Activated T-cell treated with anti-CD3 and anti-CD28 coated beads, Interleukin-2, amount 50 U/mL, for 72 hours (primary cell): Measurements from ENCODE around the gene MYLK. TPM values are rescaled to one million over a fixed set of nuclear protein-coding genes. Genes with fewer than 3 reads are reported as not detected.

Experiments used
- ATAC-seq, 2 donors: fragments of 150-1000 bp; cut with Tn5 transposase; replicated peaks in 1 of 2; 2 replicates each; pipeline ENCODE4 v1.10.0; 2021; ENCODE audit warnings: moderate library complexity in 2 of 2, mild to moderate bottlenecking in 1 of 2
- DNase-seq, 2 donors: peaks; one replicate each; pipeline ENCODE4 v3.0.0; 2021 to 2022; ENCODE audit warnings: mixed read lengths in 1 of 2
- H3K27ac Mint-ChIP-seq: one replicate; pipeline ENCODE4 v1.8.0; 2022; ENCODE audit warnings: mild to moderate bottlenecking, moderate library complexity, mixed read lengths
- H3K27me3 Mint-ChIP-seq: one replicate; pipeline ENCODE4 v1.8.0; 2022; ENCODE audit warnings: low read depth, mixed read lengths
- H3K36me3 Mint-ChIP-seq, 2 donors: one replicate each; pipeline ENCODE4 v1.8.0; 2022; ENCODE audit warnings: mixed read lengths in 2 of 2, mild to moderate bottlenecking in 1 of 2; ENCODE audit not compliant: insufficient read depth in 2 of 2
- H3K4me1 Mint-ChIP-seq: one replicate; pipeline ENCODE4 v1.8.0; 2022; ENCODE audit warnings: low read depth, mixed read lengths
- H3K4me3 Mint-ChIP-seq, 2 donors: one replicate each; pipeline ENCODE4 v1.8.0; 2022; ENCODE audit warnings: mild to moderate bottlenecking in 2 of 2, mixed read lengths in 2 of 2, moderate library complexity in 2 of 2
- H3K9me3 Mint-ChIP-seq, 2 donors: one replicate each; pipeline ENCODE4 v1.8.0; 2022; ENCODE audit warnings: mixed read lengths in 2 of 2
- total RNA-seq, 2 donors: library from RNA; stranded (reverse); gene quantifications; one replicate each; pipeline ENCODE4 v1.2.3, GENCODE V29; 2022

Gene MYLK
- total RNA-seq, 2 donors from 2014 or later, result not detected

DNA sequence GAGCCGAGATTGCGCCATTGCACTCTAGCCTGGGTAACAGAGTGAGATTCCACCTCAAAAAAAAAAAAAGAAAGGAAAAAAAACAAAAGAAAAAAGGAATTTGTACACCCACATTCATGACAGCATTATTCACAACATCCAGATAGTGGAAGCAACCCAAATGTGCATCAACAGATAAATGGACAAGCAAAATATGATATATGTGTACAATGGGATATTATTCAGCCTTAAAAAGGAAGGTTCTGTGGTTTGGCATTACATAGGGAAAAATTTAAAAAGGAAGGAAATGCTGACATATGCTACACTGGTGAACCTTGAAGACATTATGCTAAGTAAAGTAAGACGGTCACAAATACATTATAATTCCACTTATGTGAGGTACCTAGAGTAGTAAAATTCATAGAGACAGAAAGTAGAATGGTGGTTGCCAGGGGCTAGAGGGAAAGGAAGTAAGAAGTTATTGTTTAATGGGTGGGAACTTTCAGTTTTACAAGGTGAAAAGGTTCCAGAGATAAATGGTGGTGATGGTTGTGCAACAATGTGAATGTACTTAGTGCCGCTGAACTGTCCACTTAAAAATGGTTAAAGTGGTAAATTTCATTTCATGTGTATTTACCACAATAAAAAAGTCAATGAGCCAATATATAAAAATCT is 118.5 kb downstream of the MYLK start:
- no peaks in the 10 kb centered on the region for H3K9me3 Mint-ChIP-seq
- no peaks in the 10 kb centered on the region for H3K4me1 Mint-ChIP-seq
- no peak overlapping the region for H3K4me3 Mint-ChIP-seq
- no peak for DNase-seq
- ATAC-seq, result no peak
- H3K27me3 Mint-ChIP-seq, result peaks cover 11% of the 10 kb centered on the region
- no peak overlapping the region for H3K27ac Mint-ChIP-seq
- H3K36me3 Mint-ChIP-seq, result no peaks in the 10 kb centered on the region

- ATAC-seq, result no peak
- Mint-ChIP-seq H3K27me3 (peaks cover 18% of the 10 kb centered on the region), H3K9me3 (no peaks in the 10 kb centered on the region), H3K27ac (no peak overlapping the region), H3K36me3 (no peaks in the 10 kb centered on the region), H3K4me3 (no peak overlapping the region), H3K4me1 (no peaks in the 10 kb centered on the region)
- DNase-seq, result no peak
These were observed 119.5 kb downstream of the MYLK start for GRCh38 chr3:123764647-123765046.

DNA sequence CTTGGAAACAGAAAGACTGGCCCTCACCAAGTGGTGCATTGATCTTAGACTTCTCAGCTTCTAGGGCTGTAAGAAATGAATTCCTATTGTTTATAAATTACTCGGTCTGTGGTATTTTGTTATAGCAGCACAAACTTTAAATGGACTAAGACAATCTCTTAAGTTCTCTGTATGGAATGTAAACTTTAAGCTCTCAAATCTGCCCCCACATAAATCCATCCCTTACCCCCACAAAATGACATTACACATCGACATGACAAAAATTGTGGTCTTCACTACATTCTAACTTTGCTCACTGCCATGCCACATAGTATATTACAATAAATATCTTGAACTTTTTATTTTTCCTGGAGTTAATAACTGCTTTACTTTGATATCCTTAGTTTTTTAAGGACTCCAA is 121.3 kb downstream of the MYLK start:
- H3K36me3 Mint-ChIP-seq, result no peaks in the 10 kb centered on the region
- peaks cover 1% of the 10 kb centered on the region for H3K4me1 Mint-ChIP-seq
- H3K27ac Mint-ChIP-seq, result no peak overlapping the region
- ATAC-seq (no peak), DNase-seq (no peak)
- H3K27me3 Mint-ChIP-seq, result peaks cover 22% of the 10 kb centered on the region
- no peak overlapping the region for H3K4me3 Mint-ChIP-seq
- H3K9me3 Mint-ChIP-seq, result no peaks in the 10 kb centered on the region

- no peak for ATAC-seq
- no peak overlapping the region for H3K4me3 Mint-ChIP-seq
These were observed 123.3 kb downstream of the MYLK start for GRCh38 chr3:123760817-123761216.

GRCh38 chr3:123759871-123760270 is 124.3 kb downstream of the MYLK start:
- Mint-ChIP-seq H3K9me3 (no peaks in the 10 kb centered on the region), H3K36me3 (no peaks in the 10 kb centered on the region), H3K27me3 (peaks cover 22% of the 10 kb centered on the region), H3K27ac (no peak overlapping the region), H3K4me1 (peaks cover 9% of the 10 kb centered on the region), H3K4me3 (no peak overlapping the region)
- no peak for DNase-seq
- ATAC-seq, result no peak

More at GRCh38 chr3:123760817-123761216, 123.3 kb downstream of the MYLK start:
- DNase-seq, result no peak
- no peaks in the 10 kb centered on the region for H3K9me3 Mint-ChIP-seq
- no peaks in the 10 kb centered on the region for H3K36me3 Mint-ChIP-seq
- peaks cover 22% of the 10 kb centered on the region for H3K27me3 Mint-ChIP-seq
- H3K27ac Mint-ChIP-seq, result no peak overlapping the region
- H3K4me1 Mint-ChIP-seq, result peaks cover 9% of the 10 kb centered on the region

DNA sequence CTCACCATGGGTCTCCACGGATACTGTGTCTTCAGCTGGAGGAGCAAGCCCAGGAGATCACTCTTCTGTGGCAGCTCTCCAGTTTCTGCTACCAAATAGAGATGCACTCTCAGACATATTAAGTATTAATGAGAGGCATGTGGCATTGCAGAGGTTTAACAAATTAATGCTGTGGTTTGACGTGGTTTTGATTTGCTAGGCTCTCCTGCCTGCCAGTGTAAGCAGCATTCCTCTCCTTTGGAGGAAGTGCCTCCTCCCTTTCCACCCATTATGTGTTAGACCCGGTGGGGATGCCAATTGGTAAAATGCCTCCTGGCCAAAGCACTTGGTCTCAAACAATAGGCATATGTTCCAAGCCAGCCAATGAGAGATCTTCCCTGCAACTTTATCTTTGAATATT is 124.8 kb downstream of the MYLK start:
- ATAC-seq, result no peak
- Mint-ChIP-seq H3K4me1 (peaks cover 9% of the 10 kb centered on the region), H3K9me3 (no peaks in the 10 kb centered on the region), H3K27me3 (peaks cover 20% of the 10 kb centered on the region), H3K36me3 (no peaks in the 10 kb centered on the region), H3K27ac (no peak overlapping the region), H3K4me3 (no peak overlapping the region)
- DNase-seq, result no peak

GRCh38 chr3:123758081-123758564 is 126.0 kb downstream of the MYLK start:
- Mint-ChIP-seq H3K36me3 (no peaks in the 10 kb centered on the region), H3K27me3 (peaks cover 11% of the 10 kb centered on the region), H3K27ac (no peak overlapping the region), H3K9me3 (no peaks in the 10 kb centered on the region), H3K4me1 (peaks cover 9% of the 10 kb centered on the region), H3K4me3 (no peak overlapping the region)
- DNase-seq, result no peak
- no peak for ATAC-seq

DNA sequence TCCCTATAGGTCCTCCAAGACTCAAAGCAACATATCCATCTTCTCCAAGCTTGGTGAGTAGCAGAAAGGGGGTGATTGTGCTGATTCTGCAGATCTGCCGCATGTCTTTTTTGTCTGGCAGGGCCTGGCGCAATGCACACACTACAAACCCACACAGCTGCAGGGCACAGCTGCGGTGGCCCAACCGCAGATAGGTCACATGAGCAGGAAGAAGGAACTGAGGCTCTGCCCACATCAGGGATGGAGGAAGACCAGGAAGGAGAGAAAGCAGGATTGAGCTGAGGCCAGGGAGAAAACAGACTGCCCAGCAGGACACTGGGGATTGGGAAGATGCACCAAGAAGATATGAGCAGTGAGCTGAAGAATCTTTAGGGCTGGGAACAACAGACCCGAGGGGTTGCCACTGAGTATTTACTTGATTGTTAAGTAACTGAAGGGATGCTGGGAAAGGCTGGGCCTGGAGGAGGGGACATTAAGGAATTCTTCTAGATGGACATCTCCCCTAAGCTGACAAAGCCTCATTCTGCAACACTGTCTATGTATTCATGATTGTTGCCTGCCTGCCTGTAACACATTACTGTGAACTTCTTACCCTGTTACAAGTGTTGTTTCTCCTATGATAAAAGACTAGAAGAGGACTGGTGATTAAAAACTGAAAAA is 126.7 kb downstream of the MYLK start:
- peak in 1 of 2 donors; percentile 20 for ATAC-seq
- DNase-seq, result no peak
- Mint-ChIP-seq H3K4me1 (peaks cover 9% of the 10 kb centered on the region), H3K4me3 (peak overlapping the region in 1 of 2 donors; percentile 6), H3K36me3 (no peaks in the 10 kb centered on the region), H3K27ac (no peak overlapping the region), H3K27me3 (peaks cover 11% of the 10 kb centered on the region), H3K9me3 (no peaks in the 10 kb centered on the region)

GRCh38 chr3:123755501-123755900 is 128.6 kb downstream of the MYLK start:
- no peak overlapping the region for H3K27ac Mint-ChIP-seq
- DNase-seq (no peak), ATAC-seq (no peak)
- H3K4me3 Mint-ChIP-seq, result no peak overlapping the region
- no peaks in the 10 kb centered on the region for H3K9me3 Mint-ChIP-seq
- no peaks in the 10 kb centered on the region for H3K36me3 Mint-ChIP-seq
- peaks cover 11% of the 10 kb centered on the region for H3K27me3 Mint-ChIP-seq
- peaks cover 9% of the 10 kb centered on the region for H3K4me1 Mint-ChIP-seq

DNA sequence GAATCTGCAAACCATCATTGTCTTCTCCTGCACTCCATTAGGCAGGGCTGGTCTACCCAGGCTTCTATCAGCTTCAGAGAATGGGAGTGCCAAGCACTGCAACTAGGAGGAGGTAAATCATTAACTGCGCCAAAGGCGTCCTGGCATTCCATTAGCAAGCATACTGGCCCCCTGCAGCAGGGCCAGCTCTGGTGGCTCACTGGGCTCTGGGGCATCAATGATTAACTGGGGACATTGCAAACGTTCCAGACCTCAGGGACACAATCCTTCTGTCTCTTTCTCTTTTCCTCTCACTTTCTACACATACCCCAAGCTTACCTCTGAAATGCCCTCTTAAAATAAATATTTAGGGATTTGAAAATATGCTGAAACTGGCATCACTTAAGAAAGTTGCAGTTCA is 129.0 kb downstream of the MYLK start:
- Mint-ChIP-seq H3K4me3 (no peak overlapping the region), H3K9me3 (no peaks in the 10 kb centered on the region), H3K36me3 (no peaks in the 10 kb centered on the region), H3K27me3 (peaks cover 9% of the 10 kb centered on the region), H3K4me1 (peaks cover 9% of the 10 kb centered on the region), H3K27ac (no peak overlapping the region)
- DNase-seq (no peak), ATAC-seq (no peak)

GRCh38 chr3:123753286-123753685 is 130.8 kb downstream of the MYLK start:
- Mint-ChIP-seq H3K36me3 (no peaks in the 10 kb centered on the region), H3K4me3 (no peak overlapping the region), H3K27ac (no peak overlapping the region), H3K27me3 (no peaks in the 10 kb centered on the region), H3K4me1 (peaks cover 9% of the 10 kb centered on the region), H3K9me3 (no peaks in the 10 kb centered on the region)
- ATAC-seq, result no peak
- DNase-seq, result no peak

- no peaks in the 10 kb centered on the region for H3K27me3 Mint-ChIP-seq
- H3K27ac Mint-ChIP-seq, result no peak overlapping the region
- DNase-seq (no peak), ATAC-seq (no peak)
- no peak overlapping the region for H3K4me3 Mint-ChIP-seq
- no peaks in the 10 kb centered on the region for H3K9me3 Mint-ChIP-seq
- no peaks in the 10 kb centered on the region for H3K36me3 Mint-ChIP-seq
- H3K4me1 Mint-ChIP-seq, result peaks cover 2% of the 10 kb centered on the region
These were observed 131.9 kb downstream of the MYLK start for GRCh38 chr3:123752228-123752627.

- Mint-ChIP-seq H3K4me3 (no peak overlapping the region), H3K9me3 (no peaks in the 10 kb centered on the region), H3K4me1 (no peaks in the 10 kb centered on the region), H3K27ac (no peak overlapping the region), H3K36me3 (no peaks in the 10 kb centered on the region), H3K27me3 (no peaks in the 10 kb centered on the region)
- DNase-seq (no peak), ATAC-seq (no peak)
These were observed 132.7 kb downstream of the MYLK start for GRCh38 chr3:123751433-123751832.
